Liver (tissue), 9 donors: Measurements from ENCODE around the gene ZNF365. TPM values are rescaled to one million over a fixed set of nuclear protein-coding genes. Genes with fewer than 3 reads are reported as not detected.
"Not testable (repeated sequence)": the region's sequence is repeated elsewhere in the genome, so short reads cannot be mapped to it uniquely, and the experiment has no call there.

Source experiments
- DNase-seq: peaks from one replicate; pipeline ENCODE4 v3.0.0-alpha.2; 2017; ENCODE audit warnings: low spot score
- H3K27ac ChIP-seq, 2 donors: one replicate each; pipeline ENCODE4 v1.7.0; 2013; ENCODE audit warnings: inconsistent platforms in 2 of 2, low read length in 2 of 2, control low read depth in 1 of 2, low read depth in 1 of 2, mild to moderate bottlenecking in 1 of 2
- H3K27me3 ChIP-seq, 4 donors: one replicate each; pipeline versions ENCODE4 v1.6.1 to v1.7.0; 2013; ENCODE audit warnings: low read length in 3 of 4, inconsistent platforms in 1 of 4, mild to moderate bottlenecking in 1 of 4, moderate library complexity in 1 of 4; ENCODE audit not compliant: control insufficient read depth in 4 of 4, insufficient read depth in 4 of 4
- H3K36me3 ChIP-seq, 4 donors: one replicate each; pipeline versions ENCODE4 v1.6.1 to v1.7.0; 2013; ENCODE audit warnings: low read length in 3 of 4, mild to moderate bottlenecking in 3 of 4, low read depth in 1 of 4, moderate library complexity in 1 of 4; ENCODE audit not compliant: control insufficient read depth in 4 of 4, insufficient read depth in 3 of 4
- H3K4me1 ChIP-seq, 4 donors: one replicate each; pipeline versions ENCODE4 v1.6.1 to v1.7.0; 2013; ENCODE audit warnings: low read length in 3 of 4, mild to moderate bottlenecking in 3 of 4, moderate library complexity in 1 of 4; ENCODE audit not compliant: control insufficient read depth in 4 of 4, insufficient read depth in 4 of 4
- H3K4me3 ChIP-seq, 3 donors: one replicate each; pipeline versions ENCODE4 v1.6.1 to v1.7.0; 2013; ENCODE audit warnings: low read length in 3 of 3, control low read depth in 1 of 3, low read depth in 1 of 3, mild to moderate bottlenecking in 1 of 3
- H3K9ac ChIP-seq, 2 donors: one replicate each; pipeline ENCODE4 v1.7.0; 2013; ENCODE audit warnings: low read length in 2 of 2, mild to moderate bottlenecking in 2 of 2, moderate library complexity in 2 of 2, control low read depth in 1 of 2, low read depth in 1 of 2
- H3K9me3 ChIP-seq, 4 donors: one replicate each; pipeline versions ENCODE4 v1.6.1 to v1.7.0; 2013; ENCODE audit warnings: low read length in 3 of 4; ENCODE audit not compliant: control insufficient read depth in 4 of 4
- EGR1 ChIP-seq, 2 donors: IDR thresholded peaks; 2 replicates each; pipeline ENCODE4 v1.6.1; 2016 to 2018; ENCODE audit warnings: antibody characterized with exemption in 2 of 2, low read depth in 2 of 2
- FOXA1 ChIP-seq: IDR thresholded peaks from 2 replicates; pipeline ENCODE4 v1.6.1; 2016; ENCODE audit warnings: antibody characterized with exemption
- FOXA2 ChIP-seq: IDR thresholded peaks from 2 replicates; pipeline ENCODE4 v1.6.1; 2016; ENCODE audit warnings: antibody characterized with exemption
- GABPA ChIP-seq, 2 donors: IDR thresholded peaks in 1 of 2; conservative IDR thresholded peaks in 1 of 2; 2 replicates each; pipeline ENCODE4 v1.6.1; 2016; ENCODE audit warnings: antibody characterized with exemption in 2 of 2, mild to moderate bottlenecking in 1 of 2, moderate library complexity in 1 of 2
- HNF4A ChIP-seq, 2 donors: conservative IDR thresholded peaks; 2 replicates each; pipeline ENCODE4 v1.6.1; 2016; ENCODE audit warnings: antibody characterized with exemption in 2 of 2, mild to moderate bottlenecking in 2 of 2
- HNF4G ChIP-seq: IDR thresholded peaks from 2 replicates; pipeline ENCODE4 v1.6.1; 2016; ENCODE audit warnings: antibody characterized with exemption
- JUND ChIP-seq, 2 donors: IDR thresholded peaks; 2 replicates each; pipeline ENCODE4 v1.6.1; 2016; ENCODE audit warnings: antibody characterized with exemption in 2 of 2
- NR2F2 ChIP-seq: IDR thresholded peaks from 2 replicates; pipeline ENCODE4 v1.6.1; 2016; ENCODE audit warnings: antibody characterized with exemption
- RAD21 ChIP-seq, 2 donors: IDR thresholded peaks; 2 replicates each; pipeline ENCODE4 v1.6.1; 2016; ENCODE audit warnings: antibody characterized with exemption in 2 of 2, mild to moderate bottlenecking in 2 of 2
- RXRA ChIP-seq, 2 donors: IDR thresholded peaks; 2 replicates each; pipeline ENCODE4 v1.6.1; 2017 to 2018; ENCODE audit warnings: antibody characterized with exemption in 2 of 2, mild to moderate bottlenecking in 1 of 2
- SP1 ChIP-seq: IDR thresholded peaks from 2 replicates; pipeline ENCODE4 v1.6.1; 2018; ENCODE audit warnings: antibody characterized with exemption, mild to moderate bottlenecking
- TAF1 ChIP-seq: conservative IDR thresholded peaks from 2 replicates; pipeline ENCODE4 v1.6.1; 2016; ENCODE audit warnings: antibody characterized with exemption, mild to moderate bottlenecking
- WGBS: extraction: QIAGEN DNeasy Blood & Tissue Kit; methylation state at CpG from one replicate; pipeline ENCODE4 v1.1.7; 2013; 5-methylcytosine and 5-hydroxymethylcytosine counted together
- polyA plus RNA-seq, 2 donors: library from polyadenylated mRNA; stranded (reverse) in 1 of 2; unstranded in 1 of 2; fragments of 200-250 nt in 1 of 2; fragments of >200 nt in 1 of 2; fragmentation: Nextera tagmentation in 1 of 2; extraction: Ambion mirVana in 1 of 2; gene quantifications; one replicate each; pipeline versions ENCODE4 v1.2.1 to v1.2.3, GENCODE V29; 2013 to 2015
- total RNA-seq, 2 donors: library from RNA; depleted of rRNA; stranded (reverse); fragments of >200 nt; gene quantifications; one replicate each; pipeline ENCODE4 v1.2.3, GENCODE V29; 2014
- TF ChIP-seq, protein P1 (sequence below): IDR thresholded peaks from 2 replicates; pipeline ENCODE4 v1.6.1; 2016; ENCODE audit warnings: antibody characterized with exemption
- TF ChIP-seq, protein P2 (sequence below): IDR thresholded peaks from 2 replicates; pipeline ENCODE4 v1.6.1; 2016; ENCODE audit warnings: antibody characterized with exemption
- TF ChIP-seq, protein P3 (sequence below): fragments of 150-350 bp; IDR thresholded peaks from 2 replicates; pipeline ENCODE4 v1.5.1; 2017; ENCODE audit warnings: improper control_type of control experiment, low read depth, low read length; ENCODE audit not compliant: missing input control
- TF ChIP-seq, protein P4 (sequence below): IDR thresholded peaks from 2 replicates; pipeline ENCODE4 v1.6.1; 2016; ENCODE audit warnings: antibody characterized with exemption, mild to moderate bottlenecking
- donor health status: healthy.
- donor health status: healthy.
- donor health status: healthy.
- donor health status: healthy.
- donor health status: healthy.

Gene ZNF365
- total and polyA plus RNA-seq, 4 donors: under 0.01 TPM; not detected in 3

DNA sequence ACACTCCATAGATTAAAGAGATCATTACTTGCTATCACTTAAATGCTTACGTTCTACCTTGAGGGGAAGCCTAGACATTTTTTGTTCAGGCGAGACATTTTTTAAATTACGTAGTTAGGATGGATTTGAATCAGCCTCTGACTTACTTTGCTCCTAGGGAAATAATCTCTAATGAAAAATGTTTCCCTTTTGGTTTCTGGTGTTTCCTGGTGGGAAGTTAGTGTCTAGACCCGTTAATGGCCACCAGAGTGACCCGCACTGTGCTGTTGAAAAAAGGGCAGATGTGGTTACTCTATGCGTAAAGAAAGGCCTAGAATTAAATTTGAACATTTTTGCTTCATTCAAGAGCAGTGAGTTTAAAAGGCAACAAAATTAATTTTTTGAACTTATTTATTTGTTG, 3.8 kb downstream of the ZNF365 start:
- Histone ChIP-seq H3K4me3 (no peak overlapping the region), H3K27me3 (no peaks in the 10 kb centered on the region), H3K27ac (no peak overlapping the region), H3K9ac (no peak overlapping the region), H3K4me1 (peaks cover 0 to 6% (median 4%) of the 10 kb centered on the region in 4 donors), H3K9me3 (no peaks in the 10 kb centered on the region), H3K36me3 (no peaks in the 10 kb centered on the region)
- TF ChIP-seq FOXA1 (no peak), EGR1 (IDR thresholded peaks at IDR 0.05; ENCODE audit: low read depth in 2 of 2) (no peak), FOXA2 (no peak), RAD21 (IDR thresholded peaks at IDR 0.05) (no peak), HNF4A (conservative IDR thresholded peaks at IDR 0.05) (no peak), GABPA (IDR thresholded peaks at IDR 0.05 in 1 of 2, conservative IDR thresholded peaks at IDR 0.05 in 1 of 2) (no peak)
- TF ChIP-seq, protein P1, sequence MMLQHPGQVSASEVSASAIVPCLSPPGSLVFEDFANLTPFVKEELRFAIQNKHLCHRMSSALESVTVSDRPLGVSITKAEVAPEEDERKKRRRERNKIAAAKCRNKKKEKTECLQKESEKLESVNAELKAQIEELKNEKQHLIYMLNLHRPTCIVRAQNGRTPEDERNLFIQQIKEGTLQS: no peak
- TF ChIP-seq, protein P2, sequence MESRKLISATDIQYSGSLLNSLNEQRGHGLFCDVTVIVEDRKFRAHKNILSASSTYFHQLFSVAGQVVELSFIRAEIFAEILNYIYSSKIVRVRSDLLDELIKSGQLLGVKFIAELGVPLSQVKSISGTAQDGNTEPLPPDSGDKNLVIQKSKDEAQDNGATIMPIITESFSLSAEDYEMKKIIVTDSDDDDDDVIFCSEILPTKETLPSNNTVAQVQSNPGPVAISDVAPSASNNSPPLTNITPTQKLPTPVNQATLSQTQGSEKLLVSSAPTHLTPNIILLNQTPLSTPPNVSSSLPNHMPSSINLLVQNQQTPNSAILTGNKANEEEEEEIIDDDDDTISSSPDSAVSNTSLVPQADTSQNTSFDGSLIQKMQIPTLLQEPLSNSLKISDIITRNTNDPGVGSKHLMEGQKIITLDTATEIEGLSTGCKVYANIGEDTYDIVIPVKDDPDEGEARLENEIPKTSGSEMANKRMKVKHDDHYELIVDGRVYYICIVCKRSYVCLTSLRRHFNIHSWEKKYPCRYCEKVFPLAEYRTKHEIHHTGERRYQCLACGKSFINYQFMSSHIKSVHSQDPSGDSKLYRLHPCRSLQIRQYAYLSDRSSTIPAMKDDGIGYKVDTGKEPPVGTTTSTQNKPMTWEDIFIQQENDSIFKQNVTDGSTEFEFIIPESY: no peak
- TF ChIP-seq, protein P3, sequence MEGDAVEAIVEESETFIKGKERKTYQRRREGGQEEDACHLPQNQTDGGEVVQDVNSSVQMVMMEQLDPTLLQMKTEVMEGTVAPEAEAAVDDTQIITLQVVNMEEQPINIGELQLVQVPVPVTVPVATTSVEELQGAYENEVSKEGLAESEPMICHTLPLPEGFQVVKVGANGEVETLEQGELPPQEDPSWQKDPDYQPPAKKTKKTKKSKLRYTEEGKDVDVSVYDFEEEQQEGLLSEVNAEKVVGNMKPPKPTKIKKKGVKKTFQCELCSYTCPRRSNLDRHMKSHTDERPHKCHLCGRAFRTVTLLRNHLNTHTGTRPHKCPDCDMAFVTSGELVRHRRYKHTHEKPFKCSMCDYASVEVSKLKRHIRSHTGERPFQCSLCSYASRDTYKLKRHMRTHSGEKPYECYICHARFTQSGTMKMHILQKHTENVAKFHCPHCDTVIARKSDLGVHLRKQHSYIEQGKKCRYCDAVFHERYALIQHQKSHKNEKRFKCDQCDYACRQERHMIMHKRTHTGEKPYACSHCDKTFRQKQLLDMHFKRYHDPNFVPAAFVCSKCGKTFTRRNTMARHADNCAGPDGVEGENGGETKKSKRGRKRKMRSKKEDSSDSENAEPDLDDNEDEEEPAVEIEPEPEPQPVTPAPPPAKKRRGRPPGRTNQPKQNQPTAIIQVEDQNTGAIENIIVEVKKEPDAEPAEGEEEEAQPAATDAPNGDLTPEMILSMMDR: no peak
- TF ChIP-seq, protein P4, sequence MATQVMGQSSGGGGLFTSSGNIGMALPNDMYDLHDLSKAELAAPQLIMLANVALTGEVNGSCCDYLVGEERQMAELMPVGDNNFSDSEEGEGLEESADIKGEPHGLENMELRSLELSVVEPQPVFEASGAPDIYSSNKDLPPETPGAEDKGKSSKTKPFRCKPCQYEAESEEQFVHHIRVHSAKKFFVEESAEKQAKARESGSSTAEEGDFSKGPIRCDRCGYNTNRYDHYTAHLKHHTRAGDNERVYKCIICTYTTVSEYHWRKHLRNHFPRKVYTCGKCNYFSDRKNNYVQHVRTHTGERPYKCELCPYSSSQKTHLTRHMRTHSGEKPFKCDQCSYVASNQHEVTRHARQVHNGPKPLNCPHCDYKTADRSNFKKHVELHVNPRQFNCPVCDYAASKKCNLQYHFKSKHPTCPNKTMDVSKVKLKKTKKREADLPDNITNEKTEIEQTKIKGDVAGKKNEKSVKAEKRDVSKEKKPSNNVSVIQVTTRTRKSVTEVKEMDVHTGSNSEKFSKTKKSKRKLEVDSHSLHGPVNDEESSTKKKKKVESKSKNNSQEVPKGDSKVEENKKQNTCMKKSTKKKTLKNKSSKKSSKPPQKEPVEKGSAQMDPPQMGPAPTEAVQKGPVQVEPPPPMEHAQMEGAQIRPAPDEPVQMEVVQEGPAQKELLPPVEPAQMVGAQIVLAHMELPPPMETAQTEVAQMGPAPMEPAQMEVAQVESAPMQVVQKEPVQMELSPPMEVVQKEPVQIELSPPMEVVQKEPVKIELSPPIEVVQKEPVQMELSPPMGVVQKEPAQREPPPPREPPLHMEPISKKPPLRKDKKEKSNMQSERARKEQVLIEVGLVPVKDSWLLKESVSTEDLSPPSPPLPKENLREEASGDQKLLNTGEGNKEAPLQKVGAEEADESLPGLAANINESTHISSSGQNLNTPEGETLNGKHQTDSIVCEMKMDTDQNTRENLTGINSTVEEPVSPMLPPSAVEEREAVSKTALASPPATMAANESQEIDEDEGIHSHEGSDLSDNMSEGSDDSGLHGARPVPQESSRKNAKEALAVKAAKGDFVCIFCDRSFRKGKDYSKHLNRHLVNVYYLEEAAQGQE: no peak
- WGBS: 88% methylated on average over 6 of the region's 6 CpGs
- no peak for DNase-seq

DNA sequence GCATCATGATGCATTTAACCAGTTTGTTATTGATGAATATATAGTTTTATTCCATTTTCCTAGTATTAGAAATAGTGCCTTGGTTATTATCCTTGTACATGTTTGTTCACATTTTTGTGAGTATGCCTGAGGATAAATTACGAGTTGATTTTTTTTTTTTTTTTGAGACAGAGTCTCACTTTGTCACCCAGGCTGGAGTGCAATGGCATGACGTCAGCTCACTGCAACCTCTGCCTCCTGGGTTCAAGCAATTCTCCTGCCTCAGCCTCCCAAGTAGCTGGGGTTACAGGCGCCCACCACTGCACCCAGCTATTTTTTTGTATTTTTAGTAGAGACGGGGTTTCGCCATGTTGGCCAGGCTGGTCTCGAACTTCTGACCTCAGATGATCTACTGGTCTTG, 4.7 kb downstream of the ZNF365 start:
- DNase-seq, H3K27ac ChIP-seq, H3K9ac ChIP-seq, H3K4me1 ChIP-seq, H3K36me3 ChIP-seq, H3K9me3 ChIP-seq, H3K27me3 ChIP-seq, H3K4me3 ChIP-seq: not testable (repeated sequence)
- 90% methylated on average over 6 of the region's 6 CpGs for WGBS

DNA sequence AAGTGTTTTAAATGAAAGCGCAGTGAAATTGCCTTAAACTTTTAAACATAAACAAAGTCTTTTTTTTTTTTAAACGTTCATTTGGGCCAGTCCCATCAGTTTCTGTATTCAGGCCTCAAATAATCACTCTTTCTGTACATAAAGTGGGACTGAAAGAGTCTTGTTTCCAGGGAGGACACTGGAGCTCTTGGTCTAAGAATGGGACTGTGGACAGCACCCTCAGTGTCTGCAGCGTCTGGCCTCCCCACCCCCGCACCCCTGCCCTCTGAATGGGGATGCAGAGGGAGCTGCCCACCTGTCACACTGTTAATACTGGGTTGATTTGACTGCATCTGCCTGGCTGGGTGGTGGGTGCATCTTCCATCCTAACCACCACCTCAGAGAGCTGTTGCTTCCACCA, 5.2 kb downstream of the ZNF365 start:
- H3K27ac ChIP-seq: no peak overlapping the region
- H3K4me3 ChIP-seq: no peak overlapping the region
- TF ChIP-seq SP1 (no peak), FOXA2 (no peak), RXRA (IDR thresholded peaks at IDR 0.05) (no peak), NR2F2 (no peak), HNF4G (no peak), TAF1 (no peak), FOXA1 (no peak), RAD21 (IDR thresholded peaks at IDR 0.05) (no peak), JUND (IDR thresholded peaks at IDR 0.05) (no peak), EGR1 (IDR thresholded peaks at IDR 0.05; ENCODE audit: low read depth in 2 of 2) (no peak), GABPA (IDR thresholded peaks at IDR 0.05 in 1 of 2, conservative IDR thresholded peaks at IDR 0.05 in 1 of 2) (no peak)
- TF ChIP-seq, protein P1: no peak
- TF ChIP-seq, protein P4: no peak

More for the DNA sequence above, 5.2 kb downstream of the ZNF365 start:
- no peak overlapping the region for H3K9ac ChIP-seq
- DNase-seq: no peak
- H3K4me1 ChIP-seq: no peaks in the 10 kb centered on the region
- no peaks in the 10 kb centered on the region for H3K36me3 ChIP-seq
- H3K27me3 ChIP-seq: peaks cover 0 to 3% (median 0%) of the 10 kb centered on the region in 4 donors
- 84% methylated on average over 4 of the region's 4 CpGs for WGBS
- no peaks in the 10 kb centered on the region for H3K9me3 ChIP-seq
